GM21717 (cell line): ENCODE data around the gene ADH1A.
"Not testable (repeated sequence)": the region's sequence is repeated elsewhere in the genome, so short reads cannot be mapped to it uniquely, and the experiment has no call there.

ENCODE experiments used
- ATAC-seq: cut with Tn5 transposase; IDR thresholded peaks from one replicate; pipeline ENCODE4 v1.9.1; 2021; ENCODE audit warnings: mild to moderate bottlenecking, moderate library complexity; ENCODE audit not compliant: unreplicated experiment

The ADH1A gene

DNA sequence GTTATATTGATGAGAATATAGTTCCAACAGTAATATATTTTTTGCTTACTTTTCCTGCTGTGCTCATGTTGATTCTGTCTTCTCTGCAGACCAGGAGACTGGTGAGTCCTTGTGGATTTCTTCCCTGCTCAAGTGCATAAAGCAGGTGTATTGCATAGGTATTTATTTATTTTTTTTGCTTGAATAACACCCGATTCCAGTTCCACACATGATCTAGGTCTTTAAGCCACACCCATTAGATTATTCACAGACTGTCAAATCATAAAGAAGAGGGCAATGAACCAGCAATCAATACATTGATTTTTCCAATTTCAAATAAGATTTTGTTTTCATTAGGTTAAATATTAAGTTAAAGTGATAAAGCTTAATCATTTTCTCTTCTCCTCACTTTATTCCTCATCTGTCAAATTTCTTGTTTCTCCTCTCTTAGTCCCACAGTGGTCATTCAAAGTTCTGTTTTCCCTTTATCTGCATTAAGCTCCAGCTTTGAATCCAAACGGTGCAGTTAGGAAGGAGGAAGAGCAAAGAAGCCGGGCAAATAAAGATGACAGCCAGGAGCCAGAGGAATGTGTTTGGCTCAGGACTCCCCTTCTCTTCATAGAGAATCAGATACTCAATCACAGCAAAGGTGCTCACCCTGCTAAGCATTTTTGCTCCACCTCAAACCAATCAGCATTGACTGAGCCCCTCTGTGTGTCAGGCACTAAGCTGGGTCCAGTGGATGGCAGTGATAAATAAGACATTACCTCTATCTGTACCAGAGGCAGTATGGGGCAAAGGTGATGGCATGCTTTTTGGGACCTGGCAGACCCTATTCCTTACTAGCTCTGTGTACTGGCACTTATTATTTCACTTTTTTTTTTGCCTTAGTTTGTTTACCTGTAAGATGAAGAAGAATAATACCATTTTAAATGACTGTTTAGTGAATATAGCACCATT is at the start of gene ADH1A:
ADH1A (minus strand) TSS at position 138 of the 939 bp plus-strand sequence; CDS start at position 67, 71 bp downstream.
- ATAC-seq = no peak

DNA sequence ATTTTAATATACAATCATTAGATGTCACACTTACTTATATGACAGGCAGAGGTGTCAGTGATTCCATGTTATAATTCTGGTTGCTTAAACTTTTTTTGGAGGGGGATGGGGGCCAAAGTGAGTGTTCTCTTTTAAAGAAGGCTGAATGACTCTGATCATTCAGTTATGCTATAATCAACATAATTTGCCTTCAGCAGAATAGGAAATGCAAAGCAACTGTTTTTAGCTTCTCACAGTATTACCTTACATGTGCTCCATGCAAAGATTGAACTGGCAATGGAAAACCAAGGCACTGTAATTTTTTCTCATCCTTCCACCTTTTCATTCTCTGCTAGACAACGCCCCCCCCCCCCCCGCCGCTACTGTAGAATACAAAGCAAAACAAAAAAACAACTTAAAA is 48.4 kb upstream of the ADH1A start:
- ATAC-seq = no peak

DNA sequence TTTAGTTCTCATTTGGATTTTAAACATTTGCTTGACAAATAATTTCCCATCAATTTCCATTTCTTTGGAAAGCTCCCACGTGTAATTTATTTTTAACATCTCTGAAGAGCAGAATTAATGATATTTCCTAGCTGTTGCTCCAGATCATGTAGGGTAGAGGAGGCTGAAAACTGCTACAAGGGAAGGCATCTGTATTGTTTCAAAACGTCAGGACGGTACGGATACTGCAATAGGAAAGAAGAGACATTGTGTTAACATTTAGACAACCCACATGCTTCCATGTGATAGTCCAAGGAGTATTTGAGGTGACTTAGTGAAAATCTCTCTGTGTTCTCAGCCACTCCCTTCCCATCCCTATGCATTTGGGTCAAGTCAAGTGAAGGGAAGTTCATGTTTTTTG is 45.8 kb upstream of the ADH1A start:
- no peak for ATAC-seq

DNA sequence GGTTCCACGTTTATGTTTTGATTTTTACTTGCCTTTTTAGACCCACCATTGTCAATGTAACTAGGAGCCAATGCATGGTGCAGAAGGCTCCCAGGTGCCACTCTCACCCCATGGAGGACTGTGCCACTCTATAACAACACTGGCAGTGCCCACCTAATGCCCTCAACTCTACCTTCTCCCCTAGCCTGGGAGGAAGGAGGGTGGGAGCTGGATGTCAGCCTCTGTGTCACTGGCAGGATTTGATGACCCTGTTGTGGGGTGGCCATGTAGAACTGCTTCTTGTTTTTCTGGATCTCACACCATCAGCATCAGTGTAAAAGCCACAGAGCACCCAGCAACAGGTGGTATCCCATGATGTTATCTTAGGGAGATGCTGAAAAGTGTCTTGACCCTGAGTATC is 44.1 kb upstream of the ADH1A start:
- ATAC-seq = no peak

DNA sequence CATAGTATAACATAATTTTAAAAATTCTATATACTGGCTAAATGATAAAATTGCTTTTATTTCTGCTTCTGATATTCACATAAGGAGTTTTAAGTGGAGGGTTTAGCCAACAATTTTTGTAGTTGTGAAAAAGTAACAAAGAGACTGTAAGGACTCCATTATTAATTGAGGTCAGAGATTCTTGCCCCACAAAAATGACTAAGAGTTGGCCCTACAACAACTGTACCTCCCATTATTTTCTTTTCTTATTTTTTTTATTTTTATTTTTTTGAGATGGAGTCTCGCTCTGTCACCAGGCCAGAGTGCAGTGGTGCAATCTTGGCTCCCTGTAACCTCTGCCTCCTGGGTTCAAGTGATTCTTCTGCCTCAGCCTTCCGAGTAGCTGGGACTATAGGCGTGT is 39.9 kb upstream of the ADH1A start:
- no peak for ATAC-seq

DNA sequence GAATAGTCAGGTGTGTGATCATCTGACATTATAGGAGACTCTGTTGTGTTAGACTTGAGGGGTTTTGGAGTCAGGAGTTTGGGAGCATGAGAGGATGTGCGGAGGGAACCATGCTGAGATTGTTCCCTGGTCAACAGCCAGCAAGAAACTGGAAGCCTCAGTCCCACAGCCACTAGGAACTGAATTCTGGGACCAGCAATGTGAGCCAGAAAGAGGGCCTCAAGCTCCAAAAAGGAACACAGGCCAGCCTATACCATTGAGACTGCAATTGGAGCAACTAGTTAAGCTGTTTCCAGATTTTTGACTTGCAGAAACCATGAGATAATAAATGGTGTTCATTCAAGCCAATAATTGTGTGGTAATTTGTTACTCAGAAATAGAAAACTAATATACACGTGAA is 39.1 kb upstream of the ADH1A start:
- ATAC-seq = no peak

DNA sequence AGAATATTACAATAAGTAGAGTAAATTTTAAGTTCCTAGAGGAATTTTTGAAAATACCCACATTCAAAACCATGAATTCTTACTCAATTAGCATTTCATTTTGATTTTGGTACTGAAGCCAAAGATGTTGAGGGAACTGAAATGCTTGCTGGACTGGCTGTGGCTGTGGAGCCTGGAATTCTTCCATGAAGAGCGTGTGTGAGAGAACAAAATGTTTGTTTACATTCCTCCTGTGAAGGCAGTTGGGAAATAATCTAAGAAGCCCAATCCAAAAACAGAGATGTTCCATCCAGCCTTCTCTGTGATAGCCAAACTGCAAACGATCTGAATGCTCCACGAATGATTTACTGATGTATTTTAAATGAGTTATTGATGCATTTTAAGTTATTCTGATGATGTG is 34.2 kb upstream of the ADH1A start:
- no peak for ATAC-seq

DNA sequence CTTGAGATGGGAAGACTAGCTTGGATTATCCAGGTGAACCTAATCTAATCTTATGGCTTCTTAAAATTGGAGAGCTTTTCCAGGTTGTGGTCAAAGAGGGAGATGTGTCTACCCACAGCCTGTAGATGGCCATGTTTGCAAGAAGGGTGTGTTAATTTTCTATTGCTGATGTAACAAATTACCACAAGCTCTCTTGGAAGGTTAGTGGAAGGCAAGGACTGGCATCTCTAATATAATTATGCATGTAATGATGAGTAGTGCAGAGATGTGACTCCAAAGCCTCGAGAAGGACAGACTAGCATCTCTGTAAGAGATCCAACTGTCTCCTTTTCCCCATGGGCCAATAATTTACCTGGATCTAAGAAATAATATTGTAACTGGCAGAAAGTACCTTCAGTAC is 33.6 kb upstream of the ADH1A start:
- ATAC-seq = no peak

DNA sequence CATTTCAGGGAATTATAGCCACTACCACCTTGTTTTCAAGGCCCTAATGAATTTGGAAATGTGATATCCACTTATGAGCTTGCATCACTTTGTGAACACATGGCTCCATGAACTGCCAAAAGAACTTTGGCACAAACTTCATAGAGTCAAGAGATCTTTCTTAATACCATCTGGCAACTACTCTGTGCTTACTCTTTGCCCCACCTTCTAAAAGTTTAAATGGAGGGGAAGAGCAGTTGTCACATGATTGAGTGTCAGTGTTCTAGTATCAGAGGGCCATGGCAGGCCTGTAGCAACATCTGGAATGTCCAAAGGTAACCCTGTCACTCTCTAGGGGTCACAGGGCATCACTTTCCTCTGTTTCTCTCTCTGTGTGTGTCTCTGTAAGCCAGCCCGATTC is 33.0 kb upstream of the ADH1A start:
- ATAC-seq = no peak

DNA sequence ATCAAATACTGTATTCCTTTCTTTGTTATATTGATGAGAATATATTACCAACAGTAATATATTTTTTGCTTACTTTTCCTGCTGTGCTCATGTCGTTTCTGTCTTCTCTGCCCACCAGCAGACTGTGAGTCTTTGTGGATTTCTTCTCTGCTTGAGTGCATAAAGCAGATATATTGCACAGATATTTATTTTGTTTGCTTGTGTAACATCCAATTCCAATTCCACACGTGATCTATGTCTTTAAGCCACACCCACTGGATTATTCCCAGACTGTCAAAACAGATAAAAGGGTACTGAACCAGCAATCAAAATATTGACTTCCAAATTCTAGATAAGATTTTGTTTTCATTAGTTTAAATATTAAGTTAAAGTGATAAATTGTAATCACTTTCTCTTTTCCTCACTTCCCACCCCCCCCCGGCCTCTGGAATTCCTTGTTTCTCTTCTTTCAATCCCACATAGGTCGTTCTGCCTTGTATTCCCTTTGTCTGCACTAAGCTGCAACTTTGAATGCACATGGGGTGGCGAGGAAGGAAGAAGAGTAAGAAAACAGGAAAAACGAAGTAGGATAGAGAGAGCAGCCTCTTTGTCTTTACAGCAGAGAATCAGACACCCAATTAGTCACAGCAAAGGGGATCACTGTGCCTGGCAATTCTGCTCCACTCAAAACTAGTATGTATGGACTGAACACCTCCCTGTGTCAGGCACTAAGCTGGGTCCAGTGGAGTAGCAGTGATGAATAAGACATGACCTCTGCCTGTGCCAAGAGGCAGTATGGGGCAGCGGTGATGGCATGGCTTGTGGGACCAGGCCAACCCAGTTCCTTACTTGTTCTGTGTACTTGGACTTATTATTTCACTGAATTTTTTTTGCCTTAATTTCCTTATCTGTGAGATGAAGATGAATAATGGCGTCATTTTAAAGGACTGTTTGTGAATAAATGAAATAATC is 30.7 kb upstream of the ADH1A start, which contains the start of gene ADH1B:
ADH1B (minus strand) TSS at position 161 of the 951 bp plus-strand sequence; CDS start at position 91, 70 bp downstream.
- no peak for ATAC-seq

DNA sequence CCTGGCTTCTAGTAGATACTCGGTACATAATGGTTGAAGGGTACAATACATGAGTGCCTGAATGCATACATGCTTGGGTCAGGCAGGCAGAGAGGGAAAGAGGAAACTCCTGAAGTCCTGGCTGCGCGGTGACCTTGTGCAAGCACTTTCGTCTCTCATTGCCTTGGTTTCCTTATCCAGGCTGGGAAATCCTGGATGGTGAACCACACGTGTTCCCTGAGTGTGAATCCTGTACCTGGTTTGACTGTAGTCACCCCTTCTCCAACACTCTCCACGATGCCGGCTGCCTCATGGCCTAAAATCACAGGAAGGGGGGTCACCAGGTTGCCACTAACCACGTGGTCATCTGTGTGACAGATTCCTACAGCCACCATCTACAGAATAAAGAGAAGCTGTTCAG is 27.0 kb upstream of the ADH1A start:
- not testable (repeated sequence) for ATAC-seq

DNA sequence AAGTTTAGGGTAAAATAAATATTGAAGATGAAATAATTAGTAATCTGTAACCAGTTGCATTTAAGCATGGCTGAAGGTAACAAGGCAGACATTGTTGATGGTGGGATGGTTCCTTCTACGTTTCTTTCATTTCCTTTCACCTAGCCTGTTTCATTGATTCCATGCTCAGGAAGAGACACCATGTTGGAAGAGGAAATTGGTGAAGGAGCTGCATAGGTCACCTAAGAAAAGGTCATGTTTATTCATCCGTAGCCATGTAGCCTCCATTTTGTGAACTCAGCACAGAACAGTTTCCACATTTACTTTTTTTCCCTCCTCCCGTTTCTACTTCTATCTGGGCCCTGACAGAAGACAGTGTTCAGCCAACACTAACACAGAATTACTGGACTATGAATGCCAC is 26.6 kb upstream of the ADH1A start:
- no peak for ATAC-seq

DNA sequence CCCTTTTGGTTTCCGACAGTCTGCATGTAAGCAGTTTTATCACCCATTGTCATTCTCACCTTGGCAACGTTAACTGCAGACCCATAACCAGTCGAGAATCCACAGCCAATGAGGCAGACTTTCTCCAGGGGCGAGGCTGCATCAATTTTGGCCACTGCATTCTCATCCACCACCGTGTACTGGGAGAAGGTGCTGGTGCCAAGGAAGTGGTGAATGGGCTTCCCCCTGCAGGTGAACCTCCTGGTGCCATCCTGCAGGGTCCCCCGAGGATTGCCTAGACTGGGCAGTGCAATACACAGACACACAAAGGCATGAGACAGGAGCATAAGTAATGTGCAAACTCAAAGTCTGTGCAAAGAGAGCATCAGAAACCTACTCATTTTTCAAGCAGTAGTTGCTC is 25.1 kb upstream of the ADH1A start:
- ATAC-seq = no peak

DNA sequence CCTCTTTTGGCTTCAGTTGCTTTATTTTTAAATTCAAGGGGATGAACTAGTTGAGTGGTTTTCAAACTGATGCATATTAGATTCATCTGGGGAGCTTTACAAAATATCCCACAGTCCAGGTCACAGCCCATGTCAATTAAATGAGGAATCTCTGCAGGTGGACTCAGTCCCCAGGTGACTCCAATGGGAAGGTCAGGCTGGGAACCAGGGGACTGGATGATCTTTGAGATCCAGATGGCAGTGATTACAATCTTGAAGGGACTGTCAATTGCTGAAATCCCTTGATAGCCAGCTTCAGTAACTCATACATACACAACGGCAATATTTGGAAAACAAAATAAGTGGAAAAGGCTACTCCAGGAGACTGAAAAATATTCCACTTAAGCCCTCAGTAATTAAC is 23.4 kb upstream of the ADH1A start:
- no peak for ATAC-seq

DNA sequence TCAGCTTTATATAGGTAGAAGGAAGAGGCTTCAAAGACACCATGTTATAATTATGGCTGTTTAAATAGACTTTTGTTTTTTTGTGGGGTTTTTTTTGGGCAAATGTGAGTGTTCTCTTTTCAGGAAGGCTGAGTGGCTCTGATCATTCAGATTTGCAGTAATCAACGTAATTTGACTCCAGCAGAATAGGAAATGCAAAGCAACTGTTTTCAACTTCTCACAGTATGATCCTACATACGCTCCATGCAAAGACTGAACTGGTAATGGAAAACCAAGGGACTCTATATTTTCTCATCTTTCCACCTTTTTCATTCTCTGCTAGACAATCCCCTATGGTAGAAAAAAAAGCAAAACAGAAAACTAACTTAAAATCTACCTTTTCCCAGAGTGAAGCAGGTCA is 19.6 kb upstream of the ADH1A start:
- no peak for ATAC-seq

DNA sequence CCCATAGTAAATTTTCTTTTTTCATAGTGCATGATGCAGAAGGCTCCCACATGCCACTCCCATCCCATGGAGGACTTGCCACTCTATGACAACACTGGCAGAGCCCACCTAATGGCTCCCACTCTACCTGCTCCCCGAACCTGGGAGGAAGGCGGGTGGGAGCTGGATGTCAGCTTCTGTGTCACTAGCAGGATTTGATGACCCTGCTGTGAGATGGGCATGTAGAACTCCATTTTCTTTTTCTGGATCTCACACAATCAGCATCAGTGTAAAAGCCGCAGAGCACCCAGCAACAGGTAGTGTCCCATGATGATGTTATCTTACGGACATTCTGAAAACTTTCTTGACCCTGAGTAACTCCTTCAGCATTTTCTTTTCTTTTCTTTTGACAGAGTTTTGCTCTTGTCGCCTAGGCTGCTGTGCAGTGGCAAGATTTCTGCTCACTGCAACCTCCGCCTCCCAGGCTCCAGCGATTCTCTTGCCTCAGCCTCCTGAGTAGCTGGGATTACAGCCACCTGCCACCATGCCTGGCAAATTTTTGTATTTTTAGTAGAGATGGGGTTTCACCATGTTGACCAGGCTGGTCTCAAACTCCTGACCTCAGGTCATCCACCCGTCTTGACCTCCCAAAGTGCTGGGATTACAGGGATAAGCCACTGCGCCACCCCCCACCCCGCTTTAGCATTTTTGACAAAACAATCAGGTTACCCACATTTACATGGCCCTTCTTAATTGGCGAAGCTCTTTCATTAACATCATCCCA is 15.0 kb upstream of the ADH1A start:
- no peak for ATAC-seq

DNA sequence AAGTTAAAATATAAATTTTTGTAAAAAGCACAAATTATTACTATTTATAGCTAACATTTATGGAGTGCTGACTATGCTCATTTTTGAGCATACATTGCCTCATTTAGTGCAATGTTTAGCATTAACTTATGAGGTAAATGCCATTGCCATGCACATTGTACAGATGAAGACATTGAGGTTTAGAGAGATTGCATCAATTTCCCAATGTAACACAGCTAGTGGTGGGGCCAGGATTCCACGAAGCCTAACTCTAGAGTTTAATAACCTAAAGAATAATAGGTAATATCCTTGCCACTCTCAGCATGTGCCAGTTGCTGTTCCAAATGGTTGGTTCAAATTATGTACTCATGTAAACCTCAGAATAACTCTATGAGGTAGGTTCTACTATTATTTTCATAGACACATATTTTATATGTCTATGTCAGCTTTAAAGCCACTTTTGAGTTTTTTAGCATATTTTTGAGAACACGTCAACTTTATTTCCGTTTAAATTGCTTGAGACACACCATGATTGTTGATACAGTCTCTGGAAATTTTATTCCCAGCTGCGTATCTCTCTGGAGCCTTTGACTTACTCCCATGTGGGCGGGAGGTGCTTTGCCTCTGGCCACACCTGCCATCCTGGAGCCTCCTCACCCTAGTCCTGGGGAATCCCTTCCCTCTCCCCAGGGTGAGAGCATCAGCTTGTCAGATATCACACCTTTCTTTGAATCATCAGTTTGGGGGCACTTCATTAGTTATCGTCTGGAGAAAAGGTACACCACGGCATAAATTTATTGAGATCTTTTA is 10.8 kb upstream of the ADH1A start:
- ATAC-seq = no peak

DNA sequence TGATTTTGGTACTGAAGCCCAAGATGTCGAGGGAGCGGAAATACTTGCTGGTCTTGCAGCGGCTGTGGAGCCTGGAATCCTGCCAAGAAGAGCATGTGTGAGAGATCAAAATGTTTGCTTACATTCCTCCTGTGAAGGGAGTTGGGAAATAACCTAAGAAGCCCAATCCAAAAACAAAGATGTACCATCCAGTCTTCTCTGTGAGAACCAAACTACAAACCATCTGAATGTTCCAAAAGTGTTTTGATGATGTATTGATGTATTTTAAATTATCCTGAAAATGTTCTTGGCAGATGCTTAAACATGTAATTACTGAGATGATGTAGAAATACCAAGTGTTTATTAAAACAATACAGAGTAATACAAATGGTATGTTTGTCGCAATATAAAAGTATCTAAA is 10.1 kb upstream of the ADH1A start:
- ATAC-seq = no peak

DNA sequence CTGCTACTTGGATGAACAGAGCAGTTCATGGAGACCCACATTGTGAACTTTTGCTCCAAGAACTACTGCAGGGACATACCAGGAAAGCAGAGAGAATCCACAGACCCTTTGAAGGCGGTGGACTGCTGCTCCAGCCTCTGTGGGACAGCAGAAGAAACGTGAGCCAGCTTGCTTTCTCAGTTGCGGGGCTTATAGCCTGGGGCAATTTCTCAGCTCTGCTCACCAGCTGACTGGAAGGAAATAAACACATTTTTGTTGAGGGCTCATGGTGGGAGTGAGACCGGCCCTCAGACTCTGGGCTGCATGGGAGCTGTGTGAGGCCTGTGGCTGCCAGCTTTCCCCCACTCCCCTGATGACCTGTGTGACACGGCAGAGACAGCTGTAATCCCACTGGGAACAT is 2.6 kb upstream of the ADH1A start:
- no peak for ATAC-seq

DNA sequence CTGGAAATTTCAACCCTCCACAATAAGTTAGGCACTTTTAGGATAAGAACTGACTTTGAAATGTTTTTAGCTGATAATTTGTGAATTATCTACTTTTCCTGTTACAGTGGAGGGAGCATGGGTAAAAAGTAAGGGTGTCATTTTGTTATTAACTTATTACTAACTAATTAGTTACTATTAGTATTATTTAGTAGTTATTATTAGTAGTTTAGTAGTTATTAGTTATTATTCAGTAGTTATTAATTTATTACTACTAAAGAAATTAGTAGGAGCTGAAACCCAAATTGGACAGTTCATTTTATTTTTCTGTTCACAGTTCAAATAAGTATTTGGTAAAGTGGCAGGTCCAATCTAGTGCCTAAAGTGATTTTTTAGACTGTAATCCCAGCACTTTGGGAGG is 5.4 kb downstream of the ADH1A start:
- ATAC-seq = no peak
